ENCODE data around the gene MYL7.
"Not testable (repeated sequence)": the region's sequence is repeated elsewhere in the genome, so short reads cannot be mapped to it uniquely, and the experiment has no call there.

Gene MYL7, protein sequence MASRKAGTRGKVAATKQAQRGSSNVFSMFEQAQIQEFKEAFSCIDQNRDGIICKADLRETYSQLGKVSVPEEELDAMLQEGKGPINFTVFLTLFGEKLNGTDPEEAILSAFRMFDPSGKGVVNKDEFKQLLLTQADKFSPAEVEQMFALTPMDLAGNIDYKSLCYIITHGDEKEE

DNA sequence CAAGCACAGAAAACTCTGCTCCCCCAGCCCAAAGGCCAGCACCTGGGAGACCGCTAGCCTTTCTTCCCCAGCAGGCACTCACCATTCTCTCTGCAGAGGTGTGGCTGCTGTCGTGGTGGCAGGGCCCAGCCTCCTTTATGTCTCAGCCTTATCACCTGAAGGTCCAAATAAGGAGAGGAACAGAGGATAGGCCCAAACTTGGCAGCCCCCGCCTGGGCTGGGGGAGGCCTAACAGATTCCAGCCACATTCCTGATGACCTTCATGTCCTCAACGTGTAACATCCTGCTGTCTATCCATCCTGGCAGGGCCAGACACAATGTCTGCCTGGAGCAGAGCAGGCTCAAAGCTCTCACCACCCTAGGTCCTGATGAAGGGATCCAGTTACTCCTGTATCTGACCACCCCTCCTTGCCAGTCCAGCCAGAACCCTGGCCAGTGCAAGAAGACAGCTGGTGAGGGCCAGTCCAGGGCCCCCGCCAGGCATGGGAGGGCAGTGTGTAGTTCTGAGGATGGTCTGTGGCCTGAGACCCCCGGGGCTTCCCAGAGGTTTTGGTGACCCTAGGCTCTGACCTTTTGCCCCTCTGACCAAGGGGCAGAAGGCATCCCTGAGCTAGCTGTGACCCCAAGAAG, at the start of gene MYL7:
Gene MYL7 (minus strand): TSS at position 112 of the 630 bp plus-strand sequence. CDS start 27 bp downstream, at position 85.
- DNase-seq: no peak

DNA sequence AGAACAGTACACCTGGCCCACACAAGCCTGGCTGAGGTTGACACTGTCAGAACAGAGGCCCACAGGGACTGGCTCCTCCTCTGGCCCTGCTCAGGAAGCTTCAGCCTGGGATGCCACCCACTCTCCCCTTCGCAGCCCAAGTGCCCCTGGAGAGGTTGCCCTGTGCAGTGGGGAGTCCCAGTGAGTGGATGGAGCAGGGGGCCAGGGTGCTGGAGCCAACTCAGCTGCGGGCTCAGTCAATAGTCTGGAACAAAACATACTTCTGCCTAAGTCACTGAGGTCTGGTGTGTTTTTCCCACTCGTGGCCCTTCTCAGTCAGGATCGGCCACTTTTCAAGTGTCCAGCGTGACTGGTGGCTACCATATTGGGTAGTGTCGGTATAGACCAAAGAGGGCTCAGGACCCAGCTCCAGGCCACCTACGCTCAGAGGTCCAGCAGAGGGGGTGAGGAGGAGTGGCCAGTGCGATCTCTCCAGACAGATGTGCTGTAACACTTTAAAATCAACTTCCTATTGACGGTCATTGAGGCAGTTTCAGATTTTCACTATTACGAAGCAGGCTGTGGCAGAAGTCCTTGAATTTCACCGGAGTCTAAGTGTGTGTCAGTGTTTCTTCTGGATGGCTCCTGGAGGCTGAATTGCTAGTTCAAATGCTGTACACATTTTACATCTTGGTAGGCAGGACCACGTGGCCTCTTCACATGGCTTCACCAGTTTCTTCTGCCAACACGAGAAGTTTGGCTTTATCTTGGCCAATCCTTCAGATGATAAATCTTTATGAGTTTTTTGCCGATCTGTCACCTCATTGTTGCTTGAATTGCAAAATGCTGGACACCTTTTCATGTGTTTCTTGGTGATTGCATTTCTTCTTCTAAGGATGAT, 49.1 kb upstream of the MYL7 start:
- DNase-seq: no peak

DNA sequence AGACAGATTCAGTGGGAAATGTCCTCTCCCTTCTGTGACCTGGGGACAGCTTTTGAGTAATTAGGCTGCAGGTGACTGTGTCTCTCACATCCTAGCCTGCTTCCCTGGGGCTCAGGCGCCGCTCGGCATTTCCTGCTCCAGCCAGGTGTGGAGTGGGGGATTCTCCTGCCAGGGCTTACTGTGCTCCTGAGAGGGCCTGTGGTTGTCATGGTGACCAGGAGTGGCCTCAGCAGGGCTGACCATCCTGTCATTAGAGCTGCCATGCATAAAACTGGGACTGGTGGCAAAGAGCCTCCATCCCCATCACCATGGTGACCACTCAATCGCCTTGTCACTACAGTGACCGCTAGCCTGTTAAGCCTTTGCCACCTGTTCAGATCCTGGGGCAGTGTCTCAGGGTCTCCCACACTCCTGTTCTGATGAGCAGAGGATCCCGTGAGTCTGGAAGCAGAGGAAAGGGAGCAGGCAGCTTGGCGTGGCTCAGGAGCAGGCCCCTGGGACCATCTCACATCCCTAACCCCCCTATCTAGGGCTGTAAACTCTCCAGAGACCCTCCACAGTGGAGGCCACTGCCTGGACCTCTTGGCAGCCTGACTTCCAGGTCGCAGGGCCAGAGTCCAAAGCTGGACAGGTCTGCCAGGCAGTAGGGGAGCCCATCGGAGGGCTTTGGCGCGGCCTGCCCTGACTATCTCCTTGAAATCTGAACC, 48.3 kb upstream of the MYL7 start, which contains the start of gene GCK:
Gene GCK (minus strand): TSS at position 154 of the 707 bp plus-strand sequence. CDS start 486 bp downstream, outside the sequence.
- no peak for DNase-seq

DNA sequence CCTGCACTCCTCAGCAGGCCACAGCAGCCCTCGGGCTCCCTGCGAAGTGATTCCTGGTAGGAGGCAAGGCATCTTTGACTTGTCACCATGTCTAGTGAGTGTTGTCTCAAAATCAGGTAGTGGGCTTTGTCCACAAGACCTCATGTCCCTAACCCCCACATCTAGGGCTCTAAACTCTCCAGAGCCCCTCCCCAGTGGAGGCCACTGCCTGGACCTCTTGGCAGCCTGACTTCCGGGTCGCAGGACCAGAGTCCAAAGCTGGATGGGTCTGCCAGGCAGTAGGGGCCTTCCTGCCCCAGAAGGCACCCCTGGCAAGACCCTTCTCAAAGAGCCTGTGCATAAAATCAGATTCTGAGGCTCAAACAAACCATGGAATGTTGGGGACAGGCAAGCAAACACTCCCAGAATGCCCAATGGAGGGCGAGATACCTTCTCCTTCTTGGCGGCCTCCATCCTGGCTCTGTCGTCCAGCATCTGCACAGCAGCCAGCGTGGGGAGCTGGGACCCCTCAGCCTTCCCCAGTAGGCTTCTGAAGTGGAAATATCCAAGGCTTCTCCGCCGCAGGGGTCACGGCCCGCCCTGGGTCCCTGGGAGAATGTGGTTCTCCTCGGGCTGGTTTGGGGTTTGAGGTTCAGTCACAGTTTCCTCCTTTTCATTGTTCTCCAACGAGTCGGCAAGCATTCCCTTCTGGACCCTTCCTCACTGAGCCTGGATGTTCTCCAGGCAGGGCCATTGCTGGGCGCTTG, 47.5 kb upstream of the MYL7 start:
- DNase-seq: no peak

DNA sequence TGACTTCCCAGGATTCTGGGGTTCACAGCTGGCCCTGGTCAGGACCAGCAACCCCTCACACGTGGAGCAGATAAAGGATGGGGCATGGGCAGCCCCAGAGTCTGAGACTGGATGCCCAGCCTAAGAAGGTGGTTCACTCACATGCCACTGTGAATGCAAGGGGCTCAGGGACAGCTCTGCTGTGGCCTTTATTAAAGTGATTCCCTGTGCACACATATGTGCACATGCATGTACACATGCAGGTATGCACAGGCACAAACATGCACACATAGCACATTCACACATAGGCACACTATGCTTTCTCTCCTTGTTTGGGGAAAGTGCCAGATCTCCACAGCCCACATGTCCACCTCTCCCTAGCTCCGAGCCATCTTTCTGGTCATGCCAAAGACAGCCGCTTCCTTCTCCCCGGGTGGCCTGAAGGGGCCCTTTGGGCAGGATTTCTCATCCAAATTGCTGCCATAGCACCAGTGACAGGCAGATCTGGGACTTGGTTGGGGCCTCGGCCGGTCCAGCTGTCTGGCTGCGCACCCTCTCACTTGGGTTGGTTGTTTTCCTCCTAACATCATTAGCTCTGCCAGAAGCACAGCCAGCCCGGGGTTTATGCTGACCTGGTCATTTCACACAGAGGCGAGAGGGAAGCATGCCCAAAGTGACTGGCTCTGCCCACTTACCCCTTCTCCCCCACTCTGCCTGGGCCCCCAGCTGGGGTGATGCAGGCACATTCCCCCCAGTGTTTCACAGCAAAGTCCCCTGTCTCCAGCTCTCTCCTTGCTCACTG, 46.7 kb upstream of the MYL7 start:
- DNase-seq: no peak

DNA sequence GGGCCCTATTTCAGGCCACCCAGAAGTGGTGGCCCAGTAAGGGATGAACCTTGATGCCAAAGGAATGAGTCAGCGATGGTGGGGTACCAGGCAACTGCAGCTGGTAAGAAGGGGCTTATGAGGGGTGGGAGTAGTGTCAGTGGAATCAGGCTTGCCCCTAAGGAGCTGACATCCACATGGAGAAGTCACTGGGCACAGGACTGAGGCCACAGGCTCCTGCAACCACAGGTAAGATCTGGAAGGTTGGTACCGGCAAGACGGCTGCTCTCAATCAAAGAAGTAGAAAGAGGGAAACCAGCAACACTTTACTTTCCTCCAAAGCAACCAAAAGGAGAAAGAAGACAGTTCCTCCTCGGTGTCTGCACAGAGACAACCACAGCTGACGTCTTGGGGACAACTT, 45.6 kb upstream of the MYL7 start:
- DNase-seq: no peak

DNA sequence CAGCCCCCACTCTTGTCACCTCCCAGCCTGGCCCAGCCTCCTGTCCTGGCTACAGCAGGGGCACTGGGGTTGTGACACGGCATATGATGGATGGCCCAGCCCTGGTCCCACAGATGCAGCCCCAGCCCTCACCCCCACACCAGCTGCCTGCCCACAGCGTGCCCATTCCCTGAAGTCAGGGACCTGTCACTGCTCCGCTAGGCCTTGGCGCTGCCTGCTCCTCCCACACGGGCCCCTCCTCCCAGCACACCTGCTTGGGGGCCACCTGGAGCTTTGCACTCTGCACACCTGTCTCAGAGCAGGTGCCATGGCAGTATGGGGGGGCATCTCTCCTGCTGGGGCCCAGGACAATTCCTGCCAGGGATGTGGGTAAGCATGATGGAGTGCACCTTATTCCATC, 44.6 kb upstream of the MYL7 start:
- no peak for DNase-seq

DNA sequence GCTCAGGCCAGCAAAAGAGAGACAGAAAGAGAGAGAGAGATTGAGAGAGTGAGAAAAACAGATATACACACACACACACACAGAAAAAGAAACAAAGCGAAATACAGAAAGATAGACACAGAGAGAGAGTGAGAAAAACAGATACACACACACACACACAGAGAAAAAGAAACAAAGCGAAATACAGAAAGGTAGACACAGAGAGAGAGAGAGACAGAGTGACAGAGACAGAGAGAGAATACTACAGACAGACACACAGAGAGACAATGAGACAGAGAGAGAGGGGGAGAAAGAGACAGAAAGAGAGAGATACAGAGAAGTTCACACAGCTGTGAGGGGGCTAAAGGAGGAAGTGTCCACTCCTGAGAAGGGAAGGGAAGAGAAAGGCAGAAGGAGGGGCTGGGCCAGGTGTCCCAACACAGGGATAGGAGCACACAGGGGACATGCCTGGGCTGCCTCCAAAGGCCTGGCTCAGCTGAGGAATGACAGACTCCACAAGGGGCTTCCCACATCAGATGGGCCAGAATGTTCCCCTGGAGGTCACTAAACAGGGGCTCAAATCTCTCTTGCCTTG, 43.8 kb upstream of the MYL7 start:
- no peak for DNase-seq

DNA sequence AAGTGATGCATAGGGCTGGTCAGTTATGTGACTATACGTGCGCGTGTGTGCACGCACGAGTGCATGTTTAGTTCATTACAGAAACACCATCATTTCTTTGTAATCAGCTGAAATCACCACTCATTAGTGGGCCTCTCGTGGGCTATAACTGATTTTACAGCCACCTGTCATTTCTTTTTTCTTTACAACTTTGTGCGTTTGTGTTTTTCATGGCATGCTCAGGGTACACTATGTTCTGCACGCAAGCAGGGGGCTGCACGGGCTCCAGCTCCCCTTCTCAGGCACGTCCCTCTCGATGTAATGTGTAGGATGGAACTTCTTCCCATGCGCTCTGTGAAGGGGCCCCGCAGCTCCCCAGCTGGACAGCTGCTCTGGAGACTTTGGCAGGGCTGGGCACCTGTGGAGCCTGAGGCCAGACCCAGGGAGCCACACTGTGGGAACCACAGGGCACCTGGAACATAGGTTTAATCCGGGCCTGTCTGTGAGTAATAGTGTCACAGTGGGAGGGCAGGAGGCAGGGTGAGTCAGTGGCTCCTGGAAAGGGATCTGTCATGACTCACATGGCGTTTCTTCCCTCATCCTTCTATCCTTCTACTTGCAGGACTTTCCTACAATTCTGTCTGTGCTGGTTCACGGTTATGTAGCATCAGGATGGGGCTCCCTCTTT, 43.2 kb upstream of the MYL7 start:
- no peak for DNase-seq

DNA sequence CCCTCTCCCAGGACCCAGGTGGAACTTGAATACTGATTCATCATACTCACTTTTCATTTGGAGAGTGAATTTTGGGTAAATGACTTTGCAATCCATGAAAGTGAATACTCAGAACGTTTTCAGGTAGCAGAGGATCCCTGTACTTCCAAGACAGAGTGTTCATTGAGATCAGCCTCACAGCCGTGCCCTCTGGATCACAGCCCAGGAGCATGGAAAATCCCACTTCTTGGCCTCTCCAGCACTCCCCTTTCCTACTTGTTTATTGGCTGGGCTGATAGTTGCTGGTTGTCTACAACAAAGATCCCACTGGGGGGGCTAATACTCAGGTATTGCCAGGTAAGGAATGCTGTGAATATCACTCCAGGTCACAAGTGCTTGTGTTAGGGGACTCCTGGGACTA, 42.3 kb upstream of the MYL7 start:
- DNase-seq: no peak

DNA sequence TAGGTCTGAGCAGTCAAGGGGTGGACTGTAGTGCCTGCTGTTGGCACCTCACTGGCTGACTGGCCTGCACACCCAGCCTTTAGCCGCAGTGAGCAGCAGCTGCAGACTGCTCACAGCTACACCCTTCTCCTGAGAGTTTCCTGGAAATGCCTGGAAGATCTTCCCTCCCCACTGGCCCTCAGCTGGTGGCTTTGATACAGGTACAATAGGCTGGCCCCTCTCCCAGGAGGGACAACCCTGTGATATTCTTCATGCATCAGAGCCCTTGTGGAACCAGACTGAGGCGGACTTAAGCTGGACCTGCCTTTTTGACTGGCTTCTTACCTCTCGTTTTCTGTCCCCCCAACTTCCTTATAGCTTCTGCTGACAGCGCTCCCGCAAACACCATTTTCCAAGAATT, 41.7 kb upstream of the MYL7 start:
- DNase-seq: no peak

DNA sequence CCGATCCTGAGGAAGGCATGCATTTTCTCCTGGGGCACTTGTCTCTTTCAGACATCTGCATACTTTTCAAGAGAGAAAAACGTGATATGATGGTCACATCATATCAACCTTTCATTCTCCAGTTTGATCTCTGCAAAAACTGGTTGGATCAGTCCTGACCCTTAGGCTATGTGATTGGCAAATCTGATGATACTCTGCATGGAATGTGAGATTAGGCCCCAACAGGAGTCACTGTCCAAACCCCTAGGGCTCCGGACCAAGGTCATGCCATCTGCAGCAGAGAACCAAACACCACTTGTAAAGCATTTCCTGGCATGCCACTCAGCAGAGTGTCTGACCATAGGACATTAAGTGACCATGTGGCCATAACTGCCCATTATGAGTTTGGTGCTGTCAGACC, 39.5 kb upstream of the MYL7 start:
- no peak for DNase-seq

DNA sequence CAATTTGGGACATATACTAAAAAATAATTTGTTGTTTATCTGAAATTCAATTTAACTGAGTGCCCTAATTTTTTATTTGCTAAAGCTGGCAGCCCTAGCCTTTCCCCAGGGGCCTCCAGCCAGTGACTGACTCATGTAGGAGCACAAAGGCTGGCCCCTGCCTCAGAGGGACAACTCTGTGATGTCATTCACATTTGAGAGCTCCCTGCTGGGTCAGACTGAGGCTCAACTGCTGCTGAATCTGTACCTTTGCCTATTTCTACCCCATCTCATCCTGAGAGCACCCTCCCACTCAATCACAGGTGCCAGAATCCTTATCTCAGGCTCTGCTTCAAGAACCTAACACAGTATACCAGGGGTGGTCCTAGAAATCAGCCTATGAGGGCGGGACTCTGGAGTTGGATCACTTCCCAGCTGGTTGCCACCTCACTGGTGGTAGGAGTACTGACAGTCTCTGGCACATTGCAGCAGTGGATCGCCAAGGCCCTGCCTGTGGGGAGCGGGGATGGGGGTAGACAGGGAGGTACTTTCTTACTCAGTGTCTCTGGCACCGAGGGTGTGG, 36.5 kb upstream of the MYL7 start:
- no peak for DNase-seq

DNA sequence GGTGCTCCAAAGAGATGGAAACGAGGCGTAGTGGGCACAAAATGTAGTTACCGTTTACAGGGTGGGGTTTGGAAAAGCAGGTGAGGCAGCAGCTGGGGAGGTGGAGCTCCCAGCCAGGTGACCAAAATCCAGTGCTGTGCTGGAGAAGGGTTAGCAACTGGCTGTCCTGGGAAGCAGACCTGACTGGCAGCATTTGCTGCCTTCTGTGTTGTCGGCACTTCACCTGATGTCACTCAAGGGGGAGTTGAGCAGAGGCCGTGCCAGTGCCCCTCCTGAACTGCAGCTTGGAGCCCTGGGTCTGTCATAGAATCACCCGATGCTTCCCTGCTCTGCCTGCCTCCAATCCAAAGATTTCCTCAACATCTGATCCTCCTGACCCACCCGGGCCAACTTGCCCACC, 35.4 kb upstream of the MYL7 start:
- no peak for DNase-seq

DNA sequence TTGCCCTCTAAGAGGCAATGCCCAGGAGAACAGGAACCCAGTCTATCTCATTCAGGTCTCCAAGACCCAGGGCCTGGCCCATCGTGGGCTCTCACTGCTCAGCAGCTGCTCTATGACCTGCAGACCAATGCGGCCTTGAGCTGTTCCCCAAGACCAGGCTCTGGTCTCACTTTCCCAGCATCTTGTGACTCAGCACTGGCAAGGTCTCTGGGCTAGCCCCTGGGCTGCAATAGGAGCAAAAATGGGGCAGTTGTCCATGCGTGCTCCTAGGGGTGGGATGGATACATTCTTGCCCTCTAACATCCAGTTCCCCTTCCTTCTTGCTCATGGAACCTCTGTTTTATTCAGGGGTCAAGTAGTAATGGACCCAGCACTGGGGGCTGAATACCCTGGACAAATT, 34.6 kb upstream of the MYL7 start:
- DNase-seq: no peak

DNA sequence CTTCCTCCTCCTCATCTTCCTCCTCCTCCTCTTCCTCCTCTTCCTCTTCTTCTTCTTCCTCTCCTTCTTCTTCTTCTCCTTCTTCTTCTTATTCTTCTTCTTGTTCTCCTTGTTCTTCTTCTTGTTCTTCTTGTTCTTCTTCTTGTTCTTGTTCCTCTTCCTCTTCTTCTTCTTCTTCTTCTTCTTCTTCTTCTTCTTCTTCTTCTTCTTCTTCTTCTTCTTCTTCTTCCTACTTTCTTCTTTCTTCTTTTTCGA, 33.5 kb upstream of the MYL7 start:
- DNase-seq: not testable (repeated sequence)

DNA sequence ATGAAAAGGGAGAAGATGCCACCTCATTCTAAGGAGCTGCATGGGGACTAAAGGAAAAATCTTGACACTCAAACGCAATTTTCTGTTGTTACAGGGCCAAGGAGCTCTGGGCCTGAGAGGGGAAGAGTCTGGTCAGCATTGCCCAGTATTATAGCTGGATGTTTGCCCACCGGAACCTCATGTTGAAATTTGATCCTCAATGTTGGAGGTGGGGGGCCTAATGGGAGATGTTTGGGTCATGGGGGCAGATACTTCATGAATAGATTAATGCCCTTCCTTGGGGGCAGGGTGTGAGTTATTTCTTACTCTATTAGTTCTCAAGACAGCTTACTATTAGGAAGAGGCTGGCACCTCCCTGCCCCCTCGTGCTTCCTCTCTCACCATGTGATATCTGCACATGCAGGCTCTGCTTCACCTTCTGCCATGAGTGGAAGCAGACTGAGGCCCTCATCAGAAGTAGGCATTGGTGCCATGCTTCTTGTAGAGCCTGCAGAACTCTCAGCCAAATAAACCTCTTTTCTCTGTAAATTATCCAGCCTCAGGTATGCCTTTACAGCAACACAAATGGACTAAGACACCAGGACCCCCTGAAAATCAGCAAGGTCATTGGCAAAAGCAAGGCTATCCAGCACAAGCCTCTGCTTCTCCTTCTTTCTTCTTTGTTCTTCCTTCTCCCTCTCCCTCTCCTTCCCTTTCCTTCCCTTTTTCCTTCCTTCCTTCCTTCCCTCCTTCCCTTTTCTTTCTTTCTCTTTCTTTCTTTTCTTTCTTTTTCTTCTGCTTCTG, 33.0 kb upstream of the MYL7 start:
- no peak for DNase-seq

DNA sequence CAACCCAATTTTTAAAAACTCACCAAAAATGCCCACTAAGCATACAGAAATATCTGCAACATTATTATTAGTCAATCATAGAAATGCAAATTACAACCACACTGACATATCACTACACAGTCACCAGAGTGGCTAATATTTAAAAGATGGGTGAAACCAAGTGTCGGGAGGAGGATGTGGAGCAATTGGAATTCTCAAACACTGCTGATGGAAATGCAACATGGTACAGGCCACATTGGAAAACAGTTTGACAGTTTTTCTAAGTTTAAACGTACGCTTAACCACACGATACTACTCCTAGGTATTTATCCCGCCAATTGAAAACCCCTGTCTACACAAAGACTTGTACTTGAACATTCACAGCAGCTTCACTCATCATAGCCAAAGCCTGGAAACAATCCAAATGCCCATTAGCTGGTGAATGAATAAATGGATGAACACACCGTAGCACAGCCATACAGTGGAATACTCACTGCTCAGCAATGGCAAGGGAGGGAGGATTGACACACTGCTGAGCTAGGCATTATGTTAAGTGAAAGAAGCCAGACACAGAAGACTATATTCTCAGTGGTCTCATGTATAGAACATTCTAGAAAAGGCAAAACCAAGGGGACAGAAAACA, 31.8 kb upstream of the MYL7 start:
- no peak for DNase-seq

DNA sequence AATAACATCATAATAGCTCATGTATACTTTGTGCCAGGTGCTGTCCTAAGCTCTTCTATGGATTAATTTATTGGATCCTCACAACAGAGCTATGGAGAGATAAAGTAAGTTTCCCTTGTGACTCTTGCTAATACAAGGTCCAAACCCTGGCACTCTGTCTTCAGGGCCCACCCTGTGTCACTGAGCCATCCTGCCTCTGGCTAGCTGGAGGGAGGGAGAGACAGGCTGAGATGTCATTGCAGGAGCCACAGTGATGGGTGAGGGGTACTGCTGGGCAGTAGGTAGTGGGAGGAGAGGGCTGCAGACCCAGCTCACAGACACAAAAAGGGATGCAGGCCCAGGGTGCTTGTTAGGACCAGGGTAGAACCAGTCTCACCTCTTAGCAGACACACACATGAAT, 31.2 kb upstream of the MYL7 start:
- DNase-seq: no peak

Measured in CD4-positive, alpha-beta T cell treated with Interleukin-10 for 1 hour (primary cell).